ENCODE measurements around the gene SGMS1.

SGMS1 gene

GRCh38 chr10:50624866-50625501 is 1.2 kb upstream of the SGMS1 start:
- Mint-ChIP-seq H3K4me1 (ENCODE audit: low read depth) (peaks cover 31% of the 10 kb centered on the region), H3K27me3 (ENCODE audit: low read depth) (peaks cover 5% of the 10 kb centered on the region)

GRCh38 chr10:50624413-50624865 is 683 bp upstream of the SGMS1 start:
- H3K4me3 Mint-ChIP-seq: peak overlapping the region; percentile 87
- H3K4me1 Mint-ChIP-seq (ENCODE audit: low read depth): peaks cover 30% of the 10 kb centered on the region

More at GRCh38 chr10:50624866-50625501, 1.2 kb upstream of the SGMS1 start:
- Mint-ChIP-seq H3K9me3 (no peaks in the 10 kb centered on the region), H3K27ac (peak overlapping the region; percentile 89), H3K4me3 (peak overlapping the region; percentile 86), H3K36me3 (ENCODE audit: low read depth) (peaks cover 4% of the 10 kb centered on the region)

GRCh38 chr10:50622706-50623662 is 772 bp downstream of the SGMS1 start:
- Mint-ChIP-seq H3K9me3 (no peaks in the 10 kb centered on the region), H3K4me3 (peak overlapping the region; percentile 87), H3K27me3 (ENCODE audit: low read depth) (no peaks in the 10 kb centered on the region), H3K36me3 (ENCODE audit: low read depth) (peaks cover 5% of the 10 kb centered on the region), H3K4me1 (ENCODE audit: low read depth) (peaks cover 30% of the 10 kb centered on the region), H3K27ac (peak overlapping the region; percentile 84)

More at GRCh38 chr10:50624413-50624865, 683 bp upstream of the SGMS1 start:
- peaks cover 4% of the 10 kb centered on the region for H3K36me3 Mint-ChIP-seq (ENCODE audit: low read depth)
- H3K27ac Mint-ChIP-seq: peak overlapping the region; percentile 97
- H3K27me3 Mint-ChIP-seq (ENCODE audit: low read depth): peaks cover 5% of the 10 kb centered on the region
- H3K9me3 Mint-ChIP-seq: no peaks in the 10 kb centered on the region

- no peaks in the 10 kb centered on the region for H3K27me3 Mint-ChIP-seq (ENCODE audit: low read depth)
- H3K4me3 Mint-ChIP-seq: peak overlapping the region; percentile 87
- H3K9me3 Mint-ChIP-seq: no peaks in the 10 kb centered on the region
- H3K36me3 Mint-ChIP-seq (ENCODE audit: low read depth): peaks cover 2% of the 10 kb centered on the region
- H3K4me1 Mint-ChIP-seq (ENCODE audit: low read depth): peaks cover 30% of the 10 kb centered on the region
- H3K27ac Mint-ChIP-seq: peak overlapping the region; percentile 84
These were observed 1.6 kb downstream of the SGMS1 start for GRCh38 chr10:50621968-50622705.

GRCh38 chr10:50620899-50621298 is 2.9 kb downstream of the SGMS1 start:
- Mint-ChIP-seq H3K27ac (no peak overlapping the region), H3K27me3 (ENCODE audit: low read depth) (no peaks in the 10 kb centered on the region), H3K9me3 (no peaks in the 10 kb centered on the region), H3K4me3 (no peak overlapping the region), H3K36me3 (ENCODE audit: low read depth) (peaks cover 2% of the 10 kb centered on the region), H3K4me1 (ENCODE audit: low read depth) (peaks cover 30% of the 10 kb centered on the region)

- Mint-ChIP-seq H3K4me1 (ENCODE audit: low read depth) (peaks cover 26% of the 10 kb centered on the region), H3K27me3 (ENCODE audit: low read depth) (no peaks in the 10 kb centered on the region), H3K9me3 (no peaks in the 10 kb centered on the region), H3K27ac (no peak overlapping the region), H3K4me3 (no peak overlapping the region), H3K36me3 (ENCODE audit: low read depth) (peaks cover 2% of the 10 kb centered on the region)
These were observed 3.9 kb downstream of the SGMS1 start for GRCh38 chr10:50619882-50620281.

GRCh38 chr10:50619166-50619565 is 4.6 kb downstream of the SGMS1 start:
- Mint-ChIP-seq H3K27ac (no peak overlapping the region), H3K36me3 (ENCODE audit: low read depth) (peaks cover 2% of the 10 kb centered on the region), H3K9me3 (no peaks in the 10 kb centered on the region), H3K4me1 (ENCODE audit: low read depth) (peaks cover 26% of the 10 kb centered on the region), H3K4me3 (no peak overlapping the region), H3K27me3 (ENCODE audit: low read depth) (no peaks in the 10 kb centered on the region)

GRCh38 chr10:50618624-50619023 is 5.1 kb downstream of the SGMS1 start:
- Mint-ChIP-seq H3K9me3 (no peaks in the 10 kb centered on the region), H3K27ac (no peak overlapping the region), H3K36me3 (ENCODE audit: low read depth) (peaks cover 2% of the 10 kb centered on the region), H3K4me3 (no peak overlapping the region), H3K4me1 (ENCODE audit: low read depth) (peaks cover 26% of the 10 kb centered on the region), H3K27me3 (ENCODE audit: low read depth) (no peaks in the 10 kb centered on the region)

GRCh38 chr10:50615658-50616057 is 8.1 kb downstream of the SGMS1 start:
- no peak overlapping the region for H3K4me3 Mint-ChIP-seq
- peaks cover 2% of the 10 kb centered on the region for H3K36me3 Mint-ChIP-seq (ENCODE audit: low read depth)
- H3K9me3 Mint-ChIP-seq: no peaks in the 10 kb centered on the region
- H3K27me3 Mint-ChIP-seq (ENCODE audit: low read depth): no peaks in the 10 kb centered on the region
- peaks cover 20% of the 10 kb centered on the region for H3K4me1 Mint-ChIP-seq (ENCODE audit: low read depth)
- H3K27ac Mint-ChIP-seq: no peak overlapping the region

GRCh38 chr10:50614444-50615137 is 9.2 kb downstream of the SGMS1 start:
- H3K4me1 Mint-ChIP-seq (ENCODE audit: low read depth): peaks cover 16% of the 10 kb centered on the region
- no peak overlapping the region for H3K27ac Mint-ChIP-seq
- H3K4me3 Mint-ChIP-seq: no peak overlapping the region

GRCh38 chr10:50613726-50614443 is 9.9 kb downstream of the SGMS1 start:
- H3K27ac Mint-ChIP-seq: no peak overlapping the region

More at GRCh38 chr10:50614444-50615137, 9.2 kb downstream of the SGMS1 start:
- no peaks in the 10 kb centered on the region for H3K27me3 Mint-ChIP-seq (ENCODE audit: low read depth)
- H3K9me3 Mint-ChIP-seq: no peaks in the 10 kb centered on the region
- peaks cover 2% of the 10 kb centered on the region for H3K36me3 Mint-ChIP-seq (ENCODE audit: low read depth)

GRCh38 chr10:50613150-50613549 is 10.6 kb downstream of the SGMS1 start:
- H3K4me1 Mint-ChIP-seq (ENCODE audit: low read depth): peaks cover 12% of the 10 kb centered on the region
- H3K36me3 Mint-ChIP-seq (ENCODE audit: low read depth): peaks cover 1% of the 10 kb centered on the region
- no peaks in the 10 kb centered on the region for H3K27me3 Mint-ChIP-seq (ENCODE audit: low read depth)
- no peaks in the 10 kb centered on the region for H3K9me3 Mint-ChIP-seq
- no peak overlapping the region for H3K4me3 Mint-ChIP-seq
- H3K27ac Mint-ChIP-seq: no peak overlapping the region

More at GRCh38 chr10:50613726-50614443, 9.9 kb downstream of the SGMS1 start:
- H3K36me3 Mint-ChIP-seq (ENCODE audit: low read depth): peaks cover 2% of the 10 kb centered on the region
- H3K27me3 Mint-ChIP-seq (ENCODE audit: low read depth): no peaks in the 10 kb centered on the region
- peaks cover 15% of the 10 kb centered on the region for H3K4me1 Mint-ChIP-seq (ENCODE audit: low read depth)
- H3K9me3 Mint-ChIP-seq: no peaks in the 10 kb centered on the region
- H3K4me3 Mint-ChIP-seq: no peak overlapping the region

GRCh38 chr10:50610368-50610767 is 13.4 kb downstream of the SGMS1 start:
- Mint-ChIP-seq H3K9me3 (no peaks in the 10 kb centered on the region), H3K4me1 (ENCODE audit: low read depth) (peaks cover 20% of the 10 kb centered on the region), H3K27ac (no peak overlapping the region), H3K4me3 (no peak overlapping the region), H3K27me3 (ENCODE audit: low read depth) (no peaks in the 10 kb centered on the region), H3K36me3 (ENCODE audit: low read depth) (no peaks in the 10 kb centered on the region)

Data from T-helper 1 cell treated with Interleukin-12 subunit alpha and Interleukin-12 subunit beta and Interleukin-4 antibody, amounts not matched to agents 30 μg/mL and 1 μg/mL, for 36 hours (primary cell).